GM18502 (cell line): ENCODE data around the gene WASF2.
A peak's percentile ranks its signal among the peaks of the same experiment; 100 is the strongest.

Experiments
- ATAC-seq: cut with Tn5 transposase; IDR thresholded peaks from one replicate; pipeline ENCODE4 v1.9.1; 2021; ENCODE audit warnings: mild to moderate bottlenecking; ENCODE audit not compliant: unreplicated experiment, poor library complexity

WASF2 gene

DNA sequence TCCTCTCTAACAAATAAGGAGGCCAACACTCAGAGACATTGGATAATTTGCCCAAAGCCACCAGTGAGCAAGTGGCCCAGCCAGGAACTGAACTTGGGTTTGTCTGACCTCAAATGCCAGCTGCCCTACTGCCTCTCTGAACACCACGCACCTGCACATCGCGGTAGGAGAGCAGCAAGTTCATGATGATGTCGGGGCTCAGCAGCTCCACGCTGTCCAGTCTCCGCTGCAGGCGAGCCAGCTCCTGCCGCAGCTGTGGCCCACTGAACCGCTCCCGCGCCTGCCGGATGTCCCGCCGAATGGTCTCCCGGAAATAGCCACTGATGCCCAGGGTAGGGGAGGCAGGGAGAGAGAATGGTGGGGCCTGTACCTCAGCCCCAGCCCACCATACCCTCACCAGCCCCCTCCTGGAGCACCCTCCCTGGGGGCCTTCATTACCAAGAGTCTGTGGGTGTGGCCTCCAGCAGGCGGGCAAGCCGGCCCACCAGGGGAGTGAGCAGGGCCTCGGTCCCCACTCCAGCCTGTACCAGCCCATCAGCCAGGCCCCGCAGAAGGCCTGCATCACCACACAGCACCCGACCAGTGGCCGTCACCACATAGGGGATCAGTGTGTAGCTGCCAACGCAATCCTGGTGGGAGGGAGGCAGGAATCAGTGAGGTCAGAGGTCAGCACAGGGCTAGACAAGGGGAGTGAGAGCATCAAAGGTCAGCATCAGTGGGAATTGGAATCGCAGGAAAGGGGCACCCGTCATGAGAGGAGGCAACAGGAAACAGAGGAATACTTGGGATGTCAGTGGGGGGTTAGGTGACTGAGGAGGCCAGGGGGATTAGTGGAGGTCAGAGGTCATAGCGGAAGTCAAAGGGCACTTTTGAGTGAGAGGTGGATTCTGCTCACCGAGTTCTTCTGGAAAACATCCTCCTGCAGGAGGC lies 125.9 kb downstream of the WASF2 start:
- ATAC-seq = no peak

GRCh38 chr1:27361553-27361952 lies 128.4 kb downstream of the WASF2 start:
- ATAC-seq = no peak

DNA sequence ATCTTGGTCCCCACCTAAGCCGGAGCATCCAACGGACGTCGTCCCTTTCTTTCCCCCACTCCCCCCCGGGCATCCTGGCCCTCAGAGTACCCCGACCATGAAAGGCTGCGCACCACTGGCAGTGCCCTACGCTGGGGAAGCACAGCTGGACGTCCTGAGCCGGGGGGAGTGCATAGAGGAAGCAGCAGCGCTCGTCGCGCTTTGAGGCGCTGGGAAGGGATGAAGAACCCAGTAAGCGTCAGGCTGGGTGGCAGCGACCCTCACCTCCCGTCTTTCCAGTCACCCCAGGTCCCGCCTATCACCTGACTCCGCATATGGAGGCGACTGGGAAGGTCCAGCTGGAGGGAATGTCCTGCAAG lies 128.9 kb downstream of the WASF2 start:
- ATAC-seq = no peak

DNA sequence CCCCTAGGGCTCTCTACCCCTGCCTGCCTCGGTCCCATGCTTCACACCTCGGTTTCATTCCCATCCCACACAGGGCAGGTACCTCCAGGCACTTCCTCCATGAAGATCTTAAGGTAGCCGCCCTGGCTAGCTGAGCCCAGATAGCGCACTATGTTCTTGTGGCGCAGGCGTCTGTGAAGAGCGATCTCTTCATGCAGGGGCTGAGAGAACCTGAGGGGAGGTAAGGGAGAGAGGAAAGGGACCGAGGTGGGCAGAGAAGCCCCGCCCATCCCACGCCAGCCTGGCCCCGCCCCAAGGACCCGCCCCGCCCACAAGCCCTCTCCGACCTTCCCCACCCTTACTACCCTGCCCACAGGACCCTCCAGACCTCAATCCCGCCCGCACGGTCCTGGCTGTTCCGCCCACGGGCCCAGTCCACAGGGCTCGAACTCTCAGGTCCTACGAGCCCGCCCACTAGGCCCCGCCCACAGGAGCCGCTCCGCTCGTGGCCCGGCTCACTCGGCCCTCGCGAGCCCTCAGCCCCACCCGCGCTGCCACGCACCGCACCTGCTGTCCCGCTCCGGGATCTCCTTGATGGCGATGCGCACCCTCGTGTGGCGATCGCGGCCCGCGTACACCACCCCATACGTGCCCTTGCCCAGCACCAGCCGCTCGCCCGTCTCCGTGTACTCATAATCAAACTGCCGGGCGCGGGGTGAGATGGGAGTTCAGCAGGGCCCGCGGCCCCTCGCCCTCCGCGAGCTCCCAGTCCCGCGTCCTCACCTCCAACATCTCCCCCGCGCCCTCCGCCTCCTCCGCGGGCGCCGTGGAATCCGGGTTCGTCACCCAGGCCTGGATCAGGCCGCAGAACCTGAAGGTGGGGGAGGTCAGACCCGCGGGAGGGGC lies 129.6 kb downstream of the WASF2 start:
- ATAC-seq = no peak

DNA sequence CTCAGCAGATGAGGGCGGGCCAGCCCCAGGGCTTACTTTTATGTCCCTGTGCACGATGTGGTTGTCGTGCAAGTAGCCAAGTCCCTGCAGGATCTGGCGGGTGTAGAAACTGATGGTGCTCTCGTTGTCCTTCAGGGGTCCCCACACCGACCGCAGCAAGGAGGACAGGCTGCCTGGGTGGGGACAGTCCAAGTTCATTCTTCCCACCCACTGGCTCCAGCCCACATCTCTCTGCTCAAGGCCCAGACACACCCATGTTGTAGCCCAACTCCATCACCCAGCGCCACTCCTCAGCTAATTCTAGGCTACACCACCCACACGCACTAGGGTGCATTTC lies 130.2 kb downstream of the WASF2 start:
- ATAC-seq = no peak

DNA sequence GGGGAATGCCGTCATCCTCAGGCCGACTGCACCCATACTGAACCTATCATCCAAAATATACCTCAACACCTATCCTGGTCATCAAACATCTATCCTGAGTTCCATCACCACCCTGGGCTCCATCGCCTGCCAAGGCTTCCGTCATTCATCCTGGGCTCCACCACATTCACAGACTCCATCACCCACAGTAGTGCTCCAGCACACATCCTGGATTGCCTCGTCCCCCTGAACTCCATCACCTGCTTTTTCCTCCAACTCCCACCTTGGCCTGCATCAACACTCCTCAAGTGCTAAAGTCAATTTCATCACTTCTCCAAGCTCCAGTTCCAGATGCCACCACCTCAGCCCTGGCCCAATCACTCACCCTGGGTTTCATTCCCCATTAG lies 131.0 kb downstream of the WASF2 start:
- no peak for ATAC-seq

- ATAC-seq = no peak
Measured at GRCh38 chr1:27358038-27358927, 131.7 kb downstream of the WASF2 start.

GRCh38 chr1:27357281-27358037 lies 132.5 kb downstream of the WASF2 start:
- ATAC-seq = peak; percentile 57

- ATAC-seq = no peak
Measured at GRCh38 chr1:27356619-27357280, 133.2 kb downstream of the WASF2 start.

GRCh38 chr1:27356277-27356618 lies 133.7 kb downstream of the WASF2 start:
- no peak for ATAC-seq

GRCh38 chr1:27355683-27356082 lies 134.3 kb downstream of the WASF2 start:
- no peak for ATAC-seq
